Measurements from ENCODE around the gene EMILIN3.

DNA sequence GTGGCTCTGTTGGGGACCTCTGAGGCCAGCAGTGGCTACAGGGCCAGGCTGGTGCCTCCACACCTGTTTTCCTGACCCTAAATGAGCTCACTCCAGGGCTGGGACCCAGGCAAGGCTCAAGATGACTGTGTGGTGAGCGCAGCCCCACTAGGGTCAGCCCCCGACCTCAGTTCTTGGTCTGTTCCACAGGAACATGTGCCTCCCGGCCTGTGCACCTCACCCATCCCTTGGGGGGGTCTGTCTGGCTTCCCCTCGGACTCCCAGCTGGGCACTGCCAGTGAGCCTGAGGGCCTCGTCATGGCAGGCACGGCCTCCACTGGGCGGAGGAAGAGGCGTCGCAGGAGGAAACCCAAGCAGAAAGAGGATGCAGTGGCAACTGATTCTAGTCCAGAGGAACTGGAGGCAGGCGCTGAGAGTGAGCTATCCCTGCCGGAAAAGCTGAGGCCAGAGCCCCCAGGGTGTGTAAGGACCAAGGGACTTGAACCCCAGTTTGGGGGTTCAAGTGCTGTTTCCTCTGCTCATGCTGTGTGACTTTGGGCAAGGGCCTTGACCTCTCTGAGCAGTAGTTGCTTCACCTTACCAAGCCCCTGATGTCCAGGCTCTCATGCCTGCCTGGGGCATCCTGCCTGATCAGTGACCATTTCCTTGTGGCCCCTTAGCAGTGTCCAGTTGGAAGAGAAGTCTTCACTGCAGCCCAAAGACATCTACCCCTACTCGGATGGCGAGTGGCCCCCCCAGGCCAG is 18.0 kb downstream of the EMILIN3 start:
- TF ChIP-seq, protein P1, sequence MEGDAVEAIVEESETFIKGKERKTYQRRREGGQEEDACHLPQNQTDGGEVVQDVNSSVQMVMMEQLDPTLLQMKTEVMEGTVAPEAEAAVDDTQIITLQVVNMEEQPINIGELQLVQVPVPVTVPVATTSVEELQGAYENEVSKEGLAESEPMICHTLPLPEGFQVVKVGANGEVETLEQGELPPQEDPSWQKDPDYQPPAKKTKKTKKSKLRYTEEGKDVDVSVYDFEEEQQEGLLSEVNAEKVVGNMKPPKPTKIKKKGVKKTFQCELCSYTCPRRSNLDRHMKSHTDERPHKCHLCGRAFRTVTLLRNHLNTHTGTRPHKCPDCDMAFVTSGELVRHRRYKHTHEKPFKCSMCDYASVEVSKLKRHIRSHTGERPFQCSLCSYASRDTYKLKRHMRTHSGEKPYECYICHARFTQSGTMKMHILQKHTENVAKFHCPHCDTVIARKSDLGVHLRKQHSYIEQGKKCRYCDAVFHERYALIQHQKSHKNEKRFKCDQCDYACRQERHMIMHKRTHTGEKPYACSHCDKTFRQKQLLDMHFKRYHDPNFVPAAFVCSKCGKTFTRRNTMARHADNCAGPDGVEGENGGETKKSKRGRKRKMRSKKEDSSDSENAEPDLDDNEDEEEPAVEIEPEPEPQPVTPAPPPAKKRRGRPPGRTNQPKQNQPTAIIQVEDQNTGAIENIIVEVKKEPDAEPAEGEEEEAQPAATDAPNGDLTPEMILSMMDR (IDR thresholded peaks at IDR 0.05): no peak
- TF ChIP-seq POLR2A (IDR thresholded peaks at IDR 0.05): no peak
